Astrocyte of the cerebellum (primary cell): ENCODE data around the gene NFKBIB.

Experiments used
- DNase-seq: peaks from one replicate; pipeline ENCODE4 v3.0.0-alpha.2; 2011; ENCODE audit warnings: low read depth
- H3K4me3 ChIP-seq: 2 replicates; pipeline ENCODE4 v1.5.1; 2011; ENCODE audit warnings: mild to moderate bottlenecking, low read depth, low read length, moderate library complexity
- CTCF ChIP-seq: IDR thresholded peaks from 2 replicates; pipeline ENCODE4 v1.5.1; 2012; ENCODE audit warnings: low read length, low read depth, moderate library complexity, mild to moderate bottlenecking; ENCODE audit errors: missing control alignments
- in situ Hi-C: cut with HindIII; loops from 2 replicates; pipeline ENCODE4 v1.10.0; 2017; ENCODE audit warnings: low sequenced_read_pairs

The NFKBIB gene

GRCh38 chr19:38920602-38921419 lies 21.0 kb downstream of the NFKBIB start:
- in situ Hi-C loops, result no loop called here
- no peak overlapping the region for H3K4me3 ChIP-seq
- TF ChIP-seq CTCF, result no peak
- DNase-seq, result no peak

- no peak for DNase-seq
- TF ChIP-seq CTCF, result no peak
- H3K4me3 ChIP-seq, result no peak overlapping the region
- in situ Hi-C loops, result no loop called here
Observed at GRCh38 chr19:38921420-38922274, 21.9 kb downstream of the NFKBIB start.

- in situ Hi-C loops, result no loop called here
- DNase-seq, result no peak
- TF ChIP-seq CTCF, result no peak
- no peak overlapping the region for H3K4me3 ChIP-seq
Observed at GRCh38 chr19:38922482-38922881, 22.7 kb downstream of the NFKBIB start.

- no peak overlapping the region for H3K4me3 ChIP-seq
- in situ Hi-C loops, result no loop called here
- TF ChIP-seq CTCF, result no peak
- DNase-seq, result no peak
Observed at GRCh38 chr19:38924388-38924787, 24.6 kb downstream of the NFKBIB start.

- no peak for TF ChIP-seq CTCF
- in situ Hi-C loops, result no loop called here
- H3K4me3 ChIP-seq, result no peak overlapping the region
- DNase-seq, result no peak
Observed at GRCh38 chr19:38928391-38929001, 28.7 kb downstream of the NFKBIB start.
